ENCODE measurements around the gene LRP5. TPM values are rescaled to one million over a fixed set of nuclear protein-coding genes. Genes with fewer than 3 reads are reported as not detected.

The LRP5 gene
- total and polyA plus RNA-seq, 2 experiments from 2014 or later = 26.9 to 51.1 TPM

DNA sequence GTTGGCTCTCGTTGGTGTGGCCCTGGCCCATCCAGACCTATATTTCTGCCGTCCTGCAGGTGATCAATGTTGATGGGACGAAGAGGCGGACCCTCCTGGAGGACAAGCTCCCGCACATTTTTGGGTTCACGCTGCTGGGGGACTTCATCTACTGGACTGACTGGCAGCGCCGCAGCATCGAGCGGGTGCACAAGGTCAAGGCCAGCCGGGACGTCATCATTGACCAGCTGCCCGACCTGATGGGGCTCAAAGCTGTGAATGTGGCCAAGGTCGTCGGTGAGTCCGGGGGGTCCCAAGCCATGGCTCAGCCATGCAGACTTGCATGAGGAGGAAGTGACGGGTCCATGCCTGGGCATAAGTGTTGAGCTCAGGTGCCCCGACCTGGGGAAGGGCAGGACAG, 91.0 kb downstream of the LRP5 start (continued):
- TF ChIP-seq, protein P1, sequence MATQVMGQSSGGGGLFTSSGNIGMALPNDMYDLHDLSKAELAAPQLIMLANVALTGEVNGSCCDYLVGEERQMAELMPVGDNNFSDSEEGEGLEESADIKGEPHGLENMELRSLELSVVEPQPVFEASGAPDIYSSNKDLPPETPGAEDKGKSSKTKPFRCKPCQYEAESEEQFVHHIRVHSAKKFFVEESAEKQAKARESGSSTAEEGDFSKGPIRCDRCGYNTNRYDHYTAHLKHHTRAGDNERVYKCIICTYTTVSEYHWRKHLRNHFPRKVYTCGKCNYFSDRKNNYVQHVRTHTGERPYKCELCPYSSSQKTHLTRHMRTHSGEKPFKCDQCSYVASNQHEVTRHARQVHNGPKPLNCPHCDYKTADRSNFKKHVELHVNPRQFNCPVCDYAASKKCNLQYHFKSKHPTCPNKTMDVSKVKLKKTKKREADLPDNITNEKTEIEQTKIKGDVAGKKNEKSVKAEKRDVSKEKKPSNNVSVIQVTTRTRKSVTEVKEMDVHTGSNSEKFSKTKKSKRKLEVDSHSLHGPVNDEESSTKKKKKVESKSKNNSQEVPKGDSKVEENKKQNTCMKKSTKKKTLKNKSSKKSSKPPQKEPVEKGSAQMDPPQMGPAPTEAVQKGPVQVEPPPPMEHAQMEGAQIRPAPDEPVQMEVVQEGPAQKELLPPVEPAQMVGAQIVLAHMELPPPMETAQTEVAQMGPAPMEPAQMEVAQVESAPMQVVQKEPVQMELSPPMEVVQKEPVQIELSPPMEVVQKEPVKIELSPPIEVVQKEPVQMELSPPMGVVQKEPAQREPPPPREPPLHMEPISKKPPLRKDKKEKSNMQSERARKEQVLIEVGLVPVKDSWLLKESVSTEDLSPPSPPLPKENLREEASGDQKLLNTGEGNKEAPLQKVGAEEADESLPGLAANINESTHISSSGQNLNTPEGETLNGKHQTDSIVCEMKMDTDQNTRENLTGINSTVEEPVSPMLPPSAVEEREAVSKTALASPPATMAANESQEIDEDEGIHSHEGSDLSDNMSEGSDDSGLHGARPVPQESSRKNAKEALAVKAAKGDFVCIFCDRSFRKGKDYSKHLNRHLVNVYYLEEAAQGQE (IDR thresholded peaks at IDR 0.05; ENCODE audit: unreplicated experiment) = no peak
- TF ChIP-seq EZH2phosphoT487 (IDR thresholded peaks at IDR 0.05; ENCODE audit: unreplicated experiment) (no peak), STAT1 (IDR thresholded peaks at IDR 0.05; ENCODE audit: unreplicated experiment) (no peak), CREB1 (CRISPR knock-in tag; IDR thresholded peaks at IDR 0.05; ENCODE audit: low read depth) (no peak), POLR2AphosphoS5 (IDR thresholded peaks at IDR 0.05; ENCODE audit: low read depth) (no peak)

DNA sequence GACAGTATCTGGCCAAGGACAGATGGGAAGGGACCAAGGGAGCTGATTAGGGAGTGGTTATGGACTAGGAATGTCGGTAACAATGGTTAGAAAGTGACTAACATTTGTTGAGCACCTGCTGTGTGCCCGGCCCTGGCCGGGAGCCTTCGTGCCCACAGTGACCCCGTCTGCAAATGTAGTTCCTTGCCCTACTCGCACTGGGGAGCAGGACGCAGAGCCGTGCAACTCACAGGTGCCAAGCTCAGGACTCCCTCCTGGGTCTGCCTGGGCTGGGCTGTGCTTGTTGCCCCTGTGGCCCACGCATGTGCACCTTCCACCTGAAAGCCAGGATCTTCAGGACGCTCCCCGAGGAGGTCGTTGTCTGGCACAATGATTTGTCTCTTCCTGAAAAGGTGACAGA, 91.4 kb downstream of the LRP5 start:
- Histone ChIP-seq H3K27ac (ENCODE audit: low read depth) (no peak overlapping the region), H3K79me2 (replicated peaks; ENCODE audit: insufficient read depth) (no peaks in the 10 kb centered on the region), H3K4me1 (ENCODE audit: insufficient read depth) (no peaks in the 10 kb centered on the region), H3K27me3 (ENCODE audit: insufficient read depth) (no peaks in the 10 kb centered on the region), H3K9me2 (ENCODE audit: insufficient read depth) (no peaks in the 10 kb centered on the region), H3K4me2 (no peak overlapping the region), H2AFZ (no peak overlapping the region), H3K4me3 (no peak overlapping the region), H3F3A (replicated peaks; ENCODE audit: low read depth) (no peaks in the 10 kb centered on the region), H4K20me1 (replicated peaks; ENCODE audit: insufficient read depth) (no peaks in the 10 kb centered on the region), H3K36me3 (ENCODE audit: insufficient read depth) (peaks cover 5% of the 10 kb centered on the region)
- Mint-ChIP-seq H3K9me3 (no peaks in the 10 kb centered on the region), H3K27ac (no peak overlapping the region), H3K4me1 (no peaks in the 10 kb centered on the region), H3K27me3 (ENCODE audit: insufficient read depth, low read depth, poor library complexity) (peaks cover 7% of the 10 kb centered on the region), H3K4me3 (no peak overlapping the region), H3K36me3 (ENCODE audit: low read depth) (peaks cover 41% of the 10 kb centered on the region)
- ATAC-seq (no peak), DNase-seq (ENCODE audit: low spot score) (no peak)
- TF ChIP-seq ETS1 (IDR thresholded peaks at IDR 0.05) = no peak
- no peak for TF ChIP-seq POLR2AphosphoS5 (IDR thresholded peaks at IDR 0.05; ENCODE audit: low read depth)
- TF ChIP-seq, protein P2, sequence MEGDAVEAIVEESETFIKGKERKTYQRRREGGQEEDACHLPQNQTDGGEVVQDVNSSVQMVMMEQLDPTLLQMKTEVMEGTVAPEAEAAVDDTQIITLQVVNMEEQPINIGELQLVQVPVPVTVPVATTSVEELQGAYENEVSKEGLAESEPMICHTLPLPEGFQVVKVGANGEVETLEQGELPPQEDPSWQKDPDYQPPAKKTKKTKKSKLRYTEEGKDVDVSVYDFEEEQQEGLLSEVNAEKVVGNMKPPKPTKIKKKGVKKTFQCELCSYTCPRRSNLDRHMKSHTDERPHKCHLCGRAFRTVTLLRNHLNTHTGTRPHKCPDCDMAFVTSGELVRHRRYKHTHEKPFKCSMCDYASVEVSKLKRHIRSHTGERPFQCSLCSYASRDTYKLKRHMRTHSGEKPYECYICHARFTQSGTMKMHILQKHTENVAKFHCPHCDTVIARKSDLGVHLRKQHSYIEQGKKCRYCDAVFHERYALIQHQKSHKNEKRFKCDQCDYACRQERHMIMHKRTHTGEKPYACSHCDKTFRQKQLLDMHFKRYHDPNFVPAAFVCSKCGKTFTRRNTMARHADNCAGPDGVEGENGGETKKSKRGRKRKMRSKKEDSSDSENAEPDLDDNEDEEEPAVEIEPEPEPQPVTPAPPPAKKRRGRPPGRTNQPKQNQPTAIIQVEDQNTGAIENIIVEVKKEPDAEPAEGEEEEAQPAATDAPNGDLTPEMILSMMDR (conservative IDR thresholded peaks at IDR 0.05; ENCODE audit: low read depth in 2 of 2) = no peak
- no peak for TF ChIP-seq ZNF114 (CRISPR knock-in tag; IDR thresholded peaks at IDR 0.05)
- TF ChIP-seq CREB1 (CRISPR knock-in tag; IDR thresholded peaks at IDR 0.05; ENCODE audit: low read depth) = no peak
- no peak for TF ChIP-seq EZH2phosphoT487 (IDR thresholded peaks at IDR 0.05; ENCODE audit: unreplicated experiment)
- no peak for TF ChIP-seq EZH2 (IDR thresholded peaks at IDR 0.05; ENCODE audit: low read depth, unreplicated experiment)
- TF ChIP-seq, protein P3, sequence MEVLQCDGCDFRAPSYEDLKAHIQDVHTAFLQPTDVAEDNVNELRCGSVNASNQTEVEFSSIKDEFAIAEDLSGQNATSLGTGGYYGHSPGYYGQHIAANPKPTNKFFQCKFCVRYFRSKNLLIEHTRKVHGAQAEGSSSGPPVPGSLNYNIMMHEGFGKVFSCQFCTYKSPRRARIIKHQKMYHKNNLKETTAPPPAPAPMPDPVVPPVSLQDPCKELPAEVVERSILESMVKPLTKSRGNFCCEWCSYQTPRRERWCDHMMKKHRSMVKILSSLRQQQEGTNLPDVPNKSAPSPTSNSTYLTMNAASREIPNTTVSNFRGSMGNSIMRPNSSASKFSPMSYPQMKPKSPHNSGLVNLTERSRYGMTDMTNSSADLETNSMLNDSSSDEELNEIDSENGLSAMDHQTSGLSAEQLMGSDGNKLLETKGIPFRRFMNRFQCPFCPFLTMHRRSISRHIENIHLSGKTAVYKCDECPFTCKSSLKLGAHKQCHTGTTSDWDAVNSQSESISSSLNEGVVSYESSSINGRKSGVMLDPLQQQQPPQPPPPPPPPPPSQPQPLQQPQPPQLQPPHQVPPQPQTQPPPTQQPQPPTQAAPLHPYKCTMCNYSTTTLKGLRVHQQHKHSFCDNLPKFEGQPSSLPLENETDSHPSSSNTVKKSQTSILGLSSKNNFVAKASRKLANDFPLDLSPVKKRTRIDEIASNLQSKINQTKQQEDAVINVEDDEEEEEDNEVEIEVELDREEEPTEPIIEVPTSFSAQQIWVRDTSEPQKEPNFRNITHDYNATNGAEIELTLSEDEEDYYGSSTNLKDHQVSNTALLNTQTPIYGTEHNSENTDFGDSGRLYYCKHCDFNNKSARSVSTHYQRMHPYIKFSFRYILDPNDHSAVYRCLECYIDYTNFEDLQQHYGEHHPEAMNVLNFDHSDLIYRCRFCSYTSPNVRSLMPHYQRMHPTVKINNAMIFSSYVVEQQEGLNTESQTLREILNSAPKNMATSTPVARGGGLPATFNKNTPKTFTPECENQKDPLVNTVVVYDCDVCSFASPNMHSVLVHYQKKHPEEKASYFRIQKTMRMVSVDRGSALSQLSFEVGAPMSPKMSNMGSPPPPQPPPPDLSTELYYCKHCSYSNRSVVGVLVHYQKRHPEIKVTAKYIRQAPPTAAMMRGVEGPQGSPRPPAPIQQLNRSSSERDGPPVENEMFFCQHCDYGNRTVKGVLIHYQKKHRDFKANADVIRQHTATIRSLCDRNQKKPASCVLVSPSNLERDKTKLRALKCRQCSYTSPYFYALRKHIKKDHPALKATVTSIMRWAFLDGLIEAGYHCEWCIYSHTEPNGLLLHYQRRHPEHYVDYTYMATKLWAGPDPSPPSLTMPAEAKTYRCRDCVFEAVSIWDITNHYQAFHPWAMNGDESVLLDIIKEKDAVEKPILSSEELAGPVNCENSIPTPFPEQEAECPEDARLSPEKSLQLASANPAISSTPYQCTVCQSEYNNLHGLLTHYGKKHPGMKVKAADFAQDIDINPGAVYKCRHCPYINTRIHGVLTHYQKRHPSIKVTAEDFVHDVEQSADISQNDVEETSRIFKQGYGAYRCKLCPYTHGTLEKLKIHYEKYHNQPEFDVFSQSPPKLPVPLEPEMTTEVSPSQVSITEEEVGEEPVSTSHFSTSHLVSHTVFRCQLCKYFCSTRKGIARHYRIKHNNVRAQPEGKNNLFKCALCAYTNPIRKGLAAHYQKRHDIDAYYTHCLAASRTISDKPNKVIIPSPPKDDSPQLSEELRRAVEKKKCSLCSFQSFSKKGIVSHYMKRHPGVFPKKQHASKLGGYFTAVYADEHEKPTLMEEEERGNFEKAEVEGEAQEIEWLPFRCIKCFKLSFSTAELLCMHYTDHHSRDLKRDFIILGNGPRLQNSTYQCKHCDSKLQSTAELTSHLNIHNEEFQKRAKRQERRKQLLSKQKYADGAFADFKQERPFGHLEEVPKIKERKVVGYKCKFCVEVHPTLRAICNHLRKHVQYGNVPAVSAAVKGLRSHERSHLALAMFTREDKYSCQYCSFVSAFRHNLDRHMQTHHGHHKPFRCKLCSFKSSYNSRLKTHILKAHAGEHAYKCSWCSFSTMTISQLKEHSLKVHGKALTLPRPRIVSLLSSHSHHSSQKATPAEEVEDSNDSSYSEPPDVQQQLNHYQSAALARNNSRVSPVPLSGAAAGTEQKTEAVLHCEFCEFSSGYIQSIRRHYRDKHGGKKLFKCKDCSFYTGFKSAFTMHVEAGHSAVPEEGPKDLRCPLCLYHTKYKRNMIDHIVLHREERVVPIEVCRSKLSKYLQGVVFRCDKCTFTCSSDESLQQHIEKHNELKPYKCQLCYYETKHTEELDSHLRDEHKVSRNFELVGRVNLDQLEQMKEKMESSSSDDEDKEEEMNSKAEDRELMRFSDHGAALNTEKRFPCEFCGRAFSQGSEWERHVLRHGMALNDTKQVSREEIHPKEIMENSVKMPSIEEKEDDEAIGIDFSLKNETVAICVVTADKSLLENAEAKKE (CRISPR knock-in tag; IDR thresholded peaks at IDR 0.05) = no peak
